Measurements from ENCODE around the gene METTL9. TPM values are rescaled to one million over a fixed set of nuclear protein-coding genes. Genes with fewer than 3 reads are reported as not detected.

METTL9 gene
- total RNA-seq, 1 donor from 2014 or later = 221 TPM

DNA sequence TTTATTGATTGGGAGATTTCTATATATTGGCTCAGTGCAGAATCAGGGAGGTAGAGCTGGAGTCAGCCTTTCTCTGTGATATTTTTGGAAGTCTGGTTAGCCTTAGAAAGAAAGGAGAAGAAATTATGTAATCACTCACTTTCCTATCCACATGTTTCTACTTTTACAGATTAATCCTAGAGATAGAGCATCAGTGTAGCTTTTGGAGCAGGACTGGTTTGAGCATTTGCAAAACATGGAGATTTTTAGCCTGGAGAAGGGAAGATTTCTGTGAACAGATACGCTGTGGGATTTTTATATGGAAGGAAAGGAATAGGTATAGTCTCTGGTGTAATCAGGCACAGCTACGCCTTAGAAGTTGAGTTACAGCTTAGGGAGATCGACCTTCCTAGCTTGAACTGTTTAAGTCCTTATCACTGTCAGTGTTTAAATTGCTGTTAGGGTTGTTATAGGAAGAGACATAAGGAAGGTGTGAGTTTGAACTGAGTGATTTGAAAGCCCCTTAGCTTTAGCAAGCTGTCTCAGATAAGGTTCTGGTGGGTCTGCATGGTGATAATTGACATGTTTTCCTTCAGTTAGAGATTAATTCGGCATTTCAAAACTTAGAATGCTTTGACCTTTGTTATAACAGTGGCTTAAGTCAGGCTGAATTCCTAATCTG is 20.5 kb downstream of the METTL9 start:
- no peak for DNase-seq (ENCODE audit: low spot score)
- Mint-ChIP-seq H3K27me3 (ENCODE audit: unreplicated experiment) (peaks cover 2% of the 10 kb centered on the region), H3K4me1 (ENCODE audit: unreplicated experiment) (peaks cover 21% of the 10 kb centered on the region), H3K4me3 (ENCODE audit: unreplicated experiment) (no peak overlapping the region), H3K27ac (ENCODE audit: unreplicated experiment) (no peak overlapping the region), H3K9me3 (ENCODE audit: unreplicated experiment) (no peaks in the 10 kb centered on the region), H3K36me3 (ENCODE audit: low read depth, unreplicated experiment) (no peaks in the 10 kb centered on the region)
- TF ChIP-seq, protein P1, sequence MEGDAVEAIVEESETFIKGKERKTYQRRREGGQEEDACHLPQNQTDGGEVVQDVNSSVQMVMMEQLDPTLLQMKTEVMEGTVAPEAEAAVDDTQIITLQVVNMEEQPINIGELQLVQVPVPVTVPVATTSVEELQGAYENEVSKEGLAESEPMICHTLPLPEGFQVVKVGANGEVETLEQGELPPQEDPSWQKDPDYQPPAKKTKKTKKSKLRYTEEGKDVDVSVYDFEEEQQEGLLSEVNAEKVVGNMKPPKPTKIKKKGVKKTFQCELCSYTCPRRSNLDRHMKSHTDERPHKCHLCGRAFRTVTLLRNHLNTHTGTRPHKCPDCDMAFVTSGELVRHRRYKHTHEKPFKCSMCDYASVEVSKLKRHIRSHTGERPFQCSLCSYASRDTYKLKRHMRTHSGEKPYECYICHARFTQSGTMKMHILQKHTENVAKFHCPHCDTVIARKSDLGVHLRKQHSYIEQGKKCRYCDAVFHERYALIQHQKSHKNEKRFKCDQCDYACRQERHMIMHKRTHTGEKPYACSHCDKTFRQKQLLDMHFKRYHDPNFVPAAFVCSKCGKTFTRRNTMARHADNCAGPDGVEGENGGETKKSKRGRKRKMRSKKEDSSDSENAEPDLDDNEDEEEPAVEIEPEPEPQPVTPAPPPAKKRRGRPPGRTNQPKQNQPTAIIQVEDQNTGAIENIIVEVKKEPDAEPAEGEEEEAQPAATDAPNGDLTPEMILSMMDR (IDR thresholded peaks at IDR 0.05; ENCODE audit: unreplicated experiment) = no peak

DNA sequence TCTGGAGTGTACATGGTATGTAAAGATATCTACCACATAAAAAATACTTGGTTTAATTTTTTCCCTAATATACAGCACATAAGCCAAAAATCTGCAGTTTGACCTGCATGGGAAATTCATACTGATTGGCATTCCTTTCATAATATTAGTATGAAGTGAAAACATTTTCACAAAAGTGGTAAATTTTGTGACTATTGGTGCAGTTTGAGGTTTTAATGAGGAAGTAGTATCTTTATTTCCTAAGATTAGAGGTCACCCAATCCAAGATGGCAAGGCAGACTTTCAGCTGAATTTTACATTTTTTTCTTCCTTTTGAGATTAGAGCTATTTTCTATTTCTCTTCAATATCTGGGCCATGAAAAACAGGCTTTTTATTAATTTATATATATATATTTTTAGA is 21.2 kb downstream of the METTL9 start:
- peaks cover 2% of the 10 kb centered on the region for H3K27me3 Mint-ChIP-seq (ENCODE audit: unreplicated experiment)
- no peak overlapping the region for H3K4me3 Mint-ChIP-seq (ENCODE audit: unreplicated experiment)
- no peak overlapping the region for H3K27ac Mint-ChIP-seq (ENCODE audit: unreplicated experiment)
- H3K36me3 Mint-ChIP-seq (ENCODE audit: low read depth, unreplicated experiment) = no peaks in the 10 kb centered on the region
- DNase-seq (ENCODE audit: low spot score) = no peak
- H3K9me3 Mint-ChIP-seq (ENCODE audit: unreplicated experiment) = no peaks in the 10 kb centered on the region
- TF ChIP-seq, protein P1 (IDR thresholded peaks at IDR 0.05; ENCODE audit: unreplicated experiment) = no peak
- peaks cover 14% of the 10 kb centered on the region for H3K4me1 Mint-ChIP-seq (ENCODE audit: unreplicated experiment)

DNA sequence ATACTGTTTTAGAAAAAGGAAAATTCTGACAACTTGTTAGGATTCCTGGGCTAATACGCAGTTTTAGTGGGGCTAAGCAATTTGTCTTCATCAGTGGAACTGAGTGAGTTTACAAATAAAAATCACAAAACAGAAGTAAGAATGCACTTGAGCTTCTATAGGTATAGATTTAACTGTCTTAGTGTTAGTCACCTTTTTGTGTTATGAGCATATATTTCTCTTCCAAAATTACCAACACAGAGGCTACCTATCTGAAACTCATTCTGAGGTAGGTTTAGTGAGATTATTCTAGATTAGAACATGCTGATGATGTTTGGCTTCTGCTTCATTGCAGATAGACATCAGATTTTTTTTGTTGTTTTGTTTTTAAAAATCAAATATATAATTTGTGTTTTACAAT is 23.2 kb downstream of the METTL9 start:
- Mint-ChIP-seq H3K27me3 (ENCODE audit: unreplicated experiment) (no peaks in the 10 kb centered on the region), H3K36me3 (ENCODE audit: low read depth, unreplicated experiment) (peaks cover 8% of the 10 kb centered on the region), H3K27ac (ENCODE audit: unreplicated experiment) (no peak overlapping the region), H3K4me1 (ENCODE audit: unreplicated experiment) (peaks cover 13% of the 10 kb centered on the region), H3K4me3 (ENCODE audit: unreplicated experiment) (no peak overlapping the region), H3K9me3 (ENCODE audit: unreplicated experiment) (no peaks in the 10 kb centered on the region)
- TF ChIP-seq, protein P1 (IDR thresholded peaks at IDR 0.05; ENCODE audit: unreplicated experiment) = no peak
- DNase-seq (ENCODE audit: low spot score) = no peak

DNA sequence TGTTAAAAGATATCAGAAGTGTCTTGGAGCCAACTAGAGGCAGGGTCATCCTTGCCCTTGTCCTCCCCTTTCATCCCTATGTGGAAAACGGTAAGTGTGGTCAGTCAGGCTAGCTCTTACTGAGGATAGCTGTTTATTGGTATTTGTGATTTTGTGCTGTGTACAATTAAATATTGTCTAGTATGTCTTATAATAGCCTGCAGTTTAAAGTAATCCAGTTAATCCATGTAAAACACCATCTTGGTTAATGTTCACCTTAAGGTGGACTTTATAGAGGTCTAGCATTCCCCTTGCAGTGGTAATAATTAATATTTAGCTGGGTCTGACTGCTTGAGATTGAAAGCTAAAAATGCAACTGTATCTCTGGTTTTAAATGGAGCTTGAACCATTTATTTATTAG is 25.6 kb downstream of the METTL9 start:
- H3K4me1 Mint-ChIP-seq (ENCODE audit: unreplicated experiment) = peaks cover 13% of the 10 kb centered on the region
- no peak overlapping the region for H3K27ac Mint-ChIP-seq (ENCODE audit: unreplicated experiment)
- H3K36me3 Mint-ChIP-seq (ENCODE audit: low read depth, unreplicated experiment) = peaks cover 30% of the 10 kb centered on the region
- no peaks in the 10 kb centered on the region for H3K27me3 Mint-ChIP-seq (ENCODE audit: unreplicated experiment)
- TF ChIP-seq, protein P1 (IDR thresholded peaks at IDR 0.05; ENCODE audit: unreplicated experiment) = no peak
- no peak overlapping the region for H3K4me3 Mint-ChIP-seq (ENCODE audit: unreplicated experiment)
- no peaks in the 10 kb centered on the region for H3K9me3 Mint-ChIP-seq (ENCODE audit: unreplicated experiment)
- no peak for DNase-seq (ENCODE audit: low spot score)

DNA sequence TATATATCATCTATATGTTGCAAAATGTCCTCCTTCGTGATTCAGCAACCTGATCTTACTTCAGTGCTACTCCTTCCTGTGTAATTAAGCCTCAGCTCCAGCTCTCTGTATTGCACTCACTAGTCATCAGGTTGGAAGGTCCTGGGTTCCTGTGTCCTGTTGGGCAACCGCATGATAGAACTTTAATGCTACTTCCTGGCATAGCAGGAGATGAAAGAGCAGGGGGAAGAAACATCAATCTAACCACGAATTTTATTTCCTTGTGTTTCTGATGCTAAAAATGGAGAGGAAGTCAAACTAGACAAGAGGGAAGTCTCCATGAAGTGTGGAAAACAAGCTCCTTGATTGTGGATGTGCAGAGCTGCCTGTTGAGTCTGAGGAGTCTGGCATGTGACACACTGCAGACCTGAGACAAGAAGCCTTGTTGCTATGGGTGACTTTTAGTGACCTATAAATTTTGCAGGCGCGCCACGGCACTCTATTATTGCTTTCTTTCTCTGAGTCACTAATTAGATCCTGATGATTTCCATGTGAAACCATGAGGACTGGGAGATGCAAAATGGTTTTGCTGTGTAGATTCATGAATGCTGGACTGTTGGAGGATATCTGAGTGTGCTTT is 27.4 kb downstream of the METTL9 start:
- Mint-ChIP-seq H3K27ac (ENCODE audit: unreplicated experiment) (peak overlapping the region; percentile 92), H3K36me3 (ENCODE audit: low read depth, unreplicated experiment) (peaks cover 30% of the 10 kb centered on the region), H3K4me3 (ENCODE audit: unreplicated experiment) (peak overlapping the region; percentile 79), H3K27me3 (ENCODE audit: unreplicated experiment) (no peaks in the 10 kb centered on the region), H3K9me3 (ENCODE audit: unreplicated experiment) (no peaks in the 10 kb centered on the region), H3K4me1 (ENCODE audit: unreplicated experiment) (peaks cover 19% of the 10 kb centered on the region)
- TF ChIP-seq, protein P1 (IDR thresholded peaks at IDR 0.05; ENCODE audit: unreplicated experiment) = no peak
- DNase-seq (ENCODE audit: low spot score) = no peak
